Neural cell (in vitro differentiated cells): Measurements from ENCODE around the gene ACY1. TPM values are rescaled to one million over a fixed set of nuclear protein-coding genes. Genes with fewer than 3 reads are reported as not detected.

Experiments
- H2AFZ ChIP-seq: fragments of 200-600, 300-800 bp; sonication (generic), shearing (Covaris generic); 2 replicates; pipeline ENCODE4 v1.6.0; 2014; ENCODE audit warnings: low read depth, mild to moderate bottlenecking, antibody characterized with exemption, low read length, moderate library complexity
- H3F3A ChIP-seq: fragments of 200-600 bp; shearing (Covaris generic); 2 replicates; pipeline ENCODE4 v1.6.1; 2016; ENCODE audit warnings: mild to moderate bottlenecking, moderate library complexity, mixed read lengths, antibody characterized with exemption, low read length; ENCODE audit not compliant: insufficient read depth, poor library complexity, severe bottlenecking
- H3K27ac ChIP-seq: fragments of 200-600, 300-800 bp; sonication (generic), shearing (Covaris generic); 2 replicates; pipeline ENCODE4 v1.5.1; 2014; ENCODE audit warnings: mild to moderate bottlenecking, low read length, moderate library complexity
- H3K27me3 ChIP-seq: fragments of 300-800, 200-600 bp; sonication (generic), shearing (Covaris generic); 2 replicates; pipeline ENCODE4 v1.6.0; 2014; ENCODE audit warnings: mild to moderate bottlenecking, low read depth, low read length, moderate library complexity; ENCODE audit not compliant: insufficient read depth
- H3K36me3 ChIP-seq: fragments of 300-800, 200-600 bp; sonication (generic), shearing (Covaris generic); 2 replicates; pipeline ENCODE4 v1.5.1; 2014; ENCODE audit warnings: mild to moderate bottlenecking, antibody characterized with exemption, low read length, moderate library complexity; ENCODE audit not compliant: insufficient read depth
- H3K4me2 ChIP-seq: fragments of 300-800, 200-600 bp; sonication (generic), shearing (Covaris generic); 2 replicates; pipeline ENCODE4 v1.6.0; 2014; ENCODE audit warnings: mild to moderate bottlenecking, low read length
- H3K4me3 ChIP-seq: fragments of 300-800, 200-600 bp; sonication (generic), shearing (Covaris generic); 2 replicates; pipeline ENCODE4 v1.5.1; 2014; ENCODE audit warnings: mild to moderate bottlenecking, low read length, moderate library complexity
- H3K79me2 ChIP-seq: fragments of 200-600 bp; shearing (Covaris generic); replicated peaks from 2 replicates; pipeline ENCODE4 v1.6.0; 2014; ENCODE audit warnings: mild to moderate bottlenecking, low read length, moderate library complexity; ENCODE audit not compliant: insufficient read depth
- H3K9ac ChIP-seq: fragments of 300-800, 200-600 bp; sonication (generic), shearing (Covaris generic); 2 replicates; pipeline ENCODE4 v1.6.1; 2016; ENCODE audit warnings: mild to moderate bottlenecking, low read length, mixed read lengths
- H3K9me2 ChIP-seq: fragments of 200-600 bp; shearing (Covaris generic); 2 replicates; pipeline ENCODE4 v1.6.1; 2016; ENCODE audit warnings: mild to moderate bottlenecking, low read length, mixed read lengths; ENCODE audit not compliant: insufficient read depth
- H3K9me3 ChIP-seq: fragments of 200-600, 300-800 bp; sonication (generic), shearing (Covaris generic); 2 replicates; pipeline ENCODE4 v1.6.1; 2016; ENCODE audit warnings: mild to moderate bottlenecking, mixed run types, low read length, moderate library complexity, mixed read lengths
- H4K20me1 ChIP-seq: fragments of 200-600 bp; shearing (Covaris generic); 2 replicates; pipeline ENCODE4 v1.6.1; 2016; ENCODE audit warnings: mild to moderate bottlenecking, mixed run types; ENCODE audit not compliant: insufficient read depth
- EP300 ChIP-seq: fragments of 450-650 bp; conservative IDR thresholded peaks from 2 replicates; pipeline ENCODE4 v1.6.1; 2014; ENCODE audit warnings: antibody characterized with exemption, mild to moderate bottlenecking, moderate library complexity; ENCODE audit not compliant: poor library complexity, severe bottlenecking
- EZH2 ChIP-seq: fragments of 200-600, 300-800 bp; shearing (Covaris generic), sonication (generic); IDR thresholded peaks from 2 replicates; pipeline ENCODE4 v1.6.1; 2014; ENCODE audit warnings: antibody characterized with exemption, low read length, borderline replicate concordance, mild to moderate bottlenecking; ENCODE audit not compliant: insufficient read depth, poor library complexity, severe bottlenecking
- MXI1 ChIP-seq: fragments of 450-650 bp; conservative IDR thresholded peaks from 2 replicates; pipeline ENCODE4 v1.6.1; 2014; ENCODE audit warnings: antibody characterized with exemption, mild to moderate bottlenecking; ENCODE audit not compliant: poor library complexity, severe bottlenecking
- POLR2AphosphoS5 ChIP-seq: IDR thresholded peaks from 2 replicates; pipeline ENCODE4 v1.6.1; 2012
- RAD21 ChIP-seq: fragments of 450-650 bp; conservative IDR thresholded peaks from 2 replicates; pipeline ENCODE4 v1.6.1; 2014; ENCODE audit warnings: antibody characterized with exemption, mild to moderate bottlenecking, moderate library complexity
- REST ChIP-seq: IDR thresholded peaks from 2 replicates; pipeline ENCODE4 v1.6.1; 2012; ENCODE audit warnings: borderline replicate concordance
- SMC3 ChIP-seq: fragments of 450-650 bp; conservative IDR thresholded peaks from 2 replicates; pipeline ENCODE4 v1.6.1; 2014; ENCODE audit warnings: antibody characterized with exemption, mild to moderate bottlenecking, moderate library complexity; ENCODE audit not compliant: poor library complexity
- TAF1 ChIP-seq: IDR thresholded peaks from 2 replicates; pipeline ENCODE4 v1.6.1; 2012; ENCODE audit warnings: low read depth
- polyA plus RNA-seq: library from polyadenylated mRNA; depleted of rRNA; stranded (reverse); fragments of >200 nt; gene quantifications from 2 replicates; pipeline ENCODE4 v1.2.3, GENCODE V29; 2014
- TF ChIP-seq, protein P1 (sequence below): fragments of 450-650 bp; IDR thresholded peaks from 2 replicates; pipeline ENCODE4 v1.5.1; 2014; ENCODE audit warnings: antibody characterized with exemption, mild to moderate bottlenecking, moderate library complexity; ENCODE audit not compliant: poor library complexity, severe bottlenecking

ACY1 gene
- polyA plus RNA-seq, 1 donor from 2014 or later = 14.4 TPM

DNA sequence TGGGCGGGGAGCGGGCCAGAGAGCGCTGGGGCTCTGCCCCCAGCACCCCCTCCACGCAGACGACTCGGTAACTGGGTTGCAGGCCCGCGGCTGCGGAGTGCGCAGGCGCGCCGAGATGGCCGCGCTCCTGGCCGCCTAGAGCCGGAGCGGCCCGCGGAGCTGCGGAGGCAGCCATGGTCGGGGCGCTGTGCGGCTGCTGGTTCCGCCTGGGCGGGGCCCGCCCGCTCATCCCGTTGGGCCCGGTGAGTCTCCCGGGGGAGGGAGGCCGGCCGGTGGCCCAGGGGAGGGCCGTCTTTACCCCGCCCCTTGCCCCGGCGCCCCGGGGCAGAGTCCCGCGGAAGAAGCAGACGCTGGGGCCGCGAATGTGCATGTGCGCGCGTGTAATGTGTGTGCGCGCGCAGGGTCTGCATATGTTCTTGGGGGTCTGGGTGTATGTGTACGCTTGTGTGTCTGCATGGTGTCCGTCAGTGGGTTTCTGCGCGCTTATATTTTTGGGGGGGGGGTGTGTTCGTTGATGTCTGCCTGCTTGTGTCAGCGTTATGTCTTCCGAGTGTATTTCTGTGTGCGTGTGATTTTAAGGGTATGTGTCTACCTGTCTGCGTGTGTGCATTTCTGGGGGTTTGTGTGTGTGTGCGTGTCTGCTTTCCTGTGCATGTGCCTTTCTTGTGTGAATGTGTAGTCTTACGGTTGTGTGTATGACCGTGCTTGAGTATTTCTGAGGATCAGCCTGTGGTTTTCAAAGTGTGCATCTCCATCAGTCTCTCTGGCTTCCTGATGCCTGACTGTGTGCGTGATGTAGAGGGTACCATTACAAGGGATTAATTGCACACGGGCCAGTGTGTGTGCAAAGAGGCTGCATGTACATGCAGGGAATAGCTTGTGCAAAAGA lies 8.1 kb upstream of the ACY1 start, which contains the start of gene ABHD14A:
Gene ABHD14A (plus strand): TSS at position 102 of the 889 bp plus-strand sequence. CDS start 72 bp downstream, at position 174.
- Histone ChIP-seq H3K4me2 (peak within 1 kb of the TSS; percentile 87), H3K27me3 (no peaks in the 10 kb centered on the region), H3K36me3 (no peaks in the 10 kb centered on the region), H3K9ac (peak within 1 kb of the TSS; percentile 85), H3K4me3 (peak within 1 kb of the TSS; percentile 69), H3K27ac (peak within 1 kb of the TSS; percentile 70), H3K79me2 (no peaks in the 10 kb centered on the region), H3F3A (no peaks in the 10 kb centered on the region), H3K9me3 (no peaks in the 10 kb centered on the region), H3K9me2 (no peaks in the 10 kb centered on the region), H4K20me1 (no peaks in the 10 kb centered on the region), H2AFZ (peak within 1 kb of the TSS; percentile 86)
- TF ChIP-seq REST (no peak), POLR2AphosphoS5 (peak; percentile 75), SMC3 (peak; percentile 18), MXI1 (peak; percentile 74), RAD21 (no peak), TAF1 (no peak), EZH2 (no peak), EP300 (no peak)
- TF ChIP-seq, protein P1, sequence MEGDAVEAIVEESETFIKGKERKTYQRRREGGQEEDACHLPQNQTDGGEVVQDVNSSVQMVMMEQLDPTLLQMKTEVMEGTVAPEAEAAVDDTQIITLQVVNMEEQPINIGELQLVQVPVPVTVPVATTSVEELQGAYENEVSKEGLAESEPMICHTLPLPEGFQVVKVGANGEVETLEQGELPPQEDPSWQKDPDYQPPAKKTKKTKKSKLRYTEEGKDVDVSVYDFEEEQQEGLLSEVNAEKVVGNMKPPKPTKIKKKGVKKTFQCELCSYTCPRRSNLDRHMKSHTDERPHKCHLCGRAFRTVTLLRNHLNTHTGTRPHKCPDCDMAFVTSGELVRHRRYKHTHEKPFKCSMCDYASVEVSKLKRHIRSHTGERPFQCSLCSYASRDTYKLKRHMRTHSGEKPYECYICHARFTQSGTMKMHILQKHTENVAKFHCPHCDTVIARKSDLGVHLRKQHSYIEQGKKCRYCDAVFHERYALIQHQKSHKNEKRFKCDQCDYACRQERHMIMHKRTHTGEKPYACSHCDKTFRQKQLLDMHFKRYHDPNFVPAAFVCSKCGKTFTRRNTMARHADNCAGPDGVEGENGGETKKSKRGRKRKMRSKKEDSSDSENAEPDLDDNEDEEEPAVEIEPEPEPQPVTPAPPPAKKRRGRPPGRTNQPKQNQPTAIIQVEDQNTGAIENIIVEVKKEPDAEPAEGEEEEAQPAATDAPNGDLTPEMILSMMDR = peak; percentile 18

GRCh38 chr3:51975852-51976549 lies 7.3 kb upstream of the ACY1 start:
- Histone ChIP-seq H3K36me3 (no peaks in the 10 kb centered on the region), H3K9me3 (no peaks in the 10 kb centered on the region), H3K9me2 (no peaks in the 10 kb centered on the region), H3K79me2 (no peaks in the 10 kb centered on the region), H3F3A (no peaks in the 10 kb centered on the region), H3K27me3 (no peaks in the 10 kb centered on the region), H2AFZ (peak overlapping the region; percentile 86), H4K20me1 (no peaks in the 10 kb centered on the region), H3K4me3 (peak overlapping the region; percentile 69), H3K9ac (peak overlapping the region; percentile 85), H3K27ac (peak overlapping the region; percentile 70), H3K4me2 (peak overlapping the region; percentile 78)
- TF ChIP-seq EP300 (peak; percentile 12), REST (no peak)
- TF ChIP-seq, protein P1 = peak; percentile 57
